ENCODE results near the gene ADPRS. TPM values are rescaled to one million over a fixed set of nuclear protein-coding genes. Genes with fewer than 3 reads are reported as not detected.

ADPRS gene
- total RNA-seq, 1 experiment from 2014 or later = 26.5 TPM

DNA sequence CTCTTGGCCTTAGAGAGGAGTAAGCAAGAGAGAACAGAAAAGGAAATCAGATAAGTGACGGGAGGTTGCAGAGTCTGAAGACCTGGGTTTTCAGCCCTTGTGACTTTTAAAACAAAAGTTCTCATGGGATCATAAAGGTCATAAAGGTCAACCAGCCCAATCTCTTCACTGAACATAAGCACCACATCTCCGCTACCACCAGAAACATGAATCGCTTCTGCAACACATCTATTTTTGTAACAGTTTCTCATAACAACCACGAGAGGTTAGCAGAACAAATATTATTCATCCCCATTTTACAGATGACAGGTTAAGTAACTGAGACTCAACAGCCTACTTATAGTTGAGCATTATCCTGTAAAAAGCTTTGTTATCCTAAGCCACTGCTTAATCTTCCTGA, 54.7 kb downstream of the ADPRS start:
- no peak for DNase-seq
- H3K4me1 Mint-ChIP-seq (ENCODE audit: low read depth, unreplicated experiment) = peaks cover 8% of the 10 kb centered on the region
- H3K4me3 Mint-ChIP-seq (ENCODE audit: low read depth, unreplicated experiment) = no peak overlapping the region
- H3K36me3 Mint-ChIP-seq (ENCODE audit: insufficient read depth, unreplicated experiment) = peaks cover 45% of the 10 kb centered on the region
- H3K27ac Mint-ChIP-seq (ENCODE audit: unreplicated experiment) = no peak overlapping the region
- BruUV-seq (replicated peaks) = no TSS peak
- CTCF ChIA-PET = no interaction called here
- TF ChIP-seq, protein P1, sequence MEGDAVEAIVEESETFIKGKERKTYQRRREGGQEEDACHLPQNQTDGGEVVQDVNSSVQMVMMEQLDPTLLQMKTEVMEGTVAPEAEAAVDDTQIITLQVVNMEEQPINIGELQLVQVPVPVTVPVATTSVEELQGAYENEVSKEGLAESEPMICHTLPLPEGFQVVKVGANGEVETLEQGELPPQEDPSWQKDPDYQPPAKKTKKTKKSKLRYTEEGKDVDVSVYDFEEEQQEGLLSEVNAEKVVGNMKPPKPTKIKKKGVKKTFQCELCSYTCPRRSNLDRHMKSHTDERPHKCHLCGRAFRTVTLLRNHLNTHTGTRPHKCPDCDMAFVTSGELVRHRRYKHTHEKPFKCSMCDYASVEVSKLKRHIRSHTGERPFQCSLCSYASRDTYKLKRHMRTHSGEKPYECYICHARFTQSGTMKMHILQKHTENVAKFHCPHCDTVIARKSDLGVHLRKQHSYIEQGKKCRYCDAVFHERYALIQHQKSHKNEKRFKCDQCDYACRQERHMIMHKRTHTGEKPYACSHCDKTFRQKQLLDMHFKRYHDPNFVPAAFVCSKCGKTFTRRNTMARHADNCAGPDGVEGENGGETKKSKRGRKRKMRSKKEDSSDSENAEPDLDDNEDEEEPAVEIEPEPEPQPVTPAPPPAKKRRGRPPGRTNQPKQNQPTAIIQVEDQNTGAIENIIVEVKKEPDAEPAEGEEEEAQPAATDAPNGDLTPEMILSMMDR (IDR thresholded peaks at IDR 0.05; ENCODE audit: unreplicated experiment) = no peak
- no peaks in the 10 kb centered on the region for H3K27me3 Mint-ChIP-seq (ENCODE audit: unreplicated experiment)
- intact Hi-C loops (cut with micrococcal nuclease; ENCODE audit: unreplicated experiment) = no loop called here
- no peaks in the 10 kb centered on the region for H3K9me3 Mint-ChIP-seq (ENCODE audit: low read depth, unreplicated experiment)

Other genes with a start within 250 kb of the ADPRS start
- gene AGO1, start 205.7 kb upstream of the ADPRS start, total RNA-seq (2022) = 30.0 and 34.4 TPM in 2 replicates
- gene AGO3, start 157.8 kb upstream of the ADPRS start, total RNA-seq (2022) = 28.5 and 29.8 TPM in 2 replicates
- gene TEKT2, start 4.8 kb upstream of the ADPRS start, total RNA-seq (2022) = 0.31 TPM in 1 of 2 replicates, not detected in the other
- 0.07 TPM in 1 of 2 replicates, not detected in the other for gene COL8A2, start 36.3 kb downstream of the ADPRS start, total RNA-seq (2022)
- gene TRAPPC3, start 60.6 kb downstream of the ADPRS start, total RNA-seq (2022) = 70.3 and 71.5 TPM in 2 replicates
- 96.2 and 98.3 TPM in 2 replicates for gene MAP7D1, start 67.3 kb downstream of the ADPRS start, total RNA-seq (2022)
- gene THRAP3, start 135.6 kb downstream of the ADPRS start, total RNA-seq (2022) = 97.5 and 99.4 TPM in 2 replicates
- 12.1 and 13.2 TPM in 2 replicates for gene SH3D21, start 217.5 kb downstream of the ADPRS start, total RNA-seq (2022)
- 10.1 and 11.2 TPM in 2 replicates for gene EVA1B, start 234.8 kb downstream of the ADPRS start, total RNA-seq (2022)

All from Calu3 (cell line).